H1 (cell line): ENCODE measurements around the gene CRYAB. TPM values are rescaled to one million over a fixed set of nuclear protein-coding genes. Genes with fewer than 3 reads are reported as not detected.

ENCODE experiments used
- CTCF ChIA-PET: fragments of 300-600 bp; sonication (Branson Sonifier 250); formaldehyde crosslinking; loops from one replicate; lab custom pipeline; 2021; ENCODE audit not compliant: partially characterized antibody; lab: Charles Lee
- POLR2A ChIA-PET: fragments of 300-600 bp; sonication (Branson Sonifier 250); formaldehyde crosslinking; loops from one replicate; lab custom pipeline; 2021; ENCODE audit warnings: inconsistent platforms; ENCODE audit not compliant: partially characterized antibody; lab: Charles Lee
- DNase-seq, 2 experiments: peaks; one replicate each; pipeline versions ENCODE4 v3.0.0 to v3.0.0-alpha.2; 2010 to 2022; ENCODE audit warnings: low spot score in 2 of 2, low read depth in 1 of 2, mixed read lengths in 1 of 2
- FAIRE-seq: peaks from 2 replicates; lab custom pipeline; 2011; peaks lifted over from hg19 to GRCh38; lab: Jason Lieb, UNC
- H2AFZ ChIP-seq: 2 replicates; pipeline ENCODE4 v1.8.1; 2012; ENCODE audit warnings: low read length, inconsistent platforms
- H2AK5ac ChIP-seq: 2 replicates; pipeline ENCODE4 v1.6.1; 2013; ENCODE audit warnings: low read depth, low read length
- H2BK120ac ChIP-seq: replicated peaks from 2 replicates; pipeline ENCODE3; 2013; ENCODE audit warnings: low read depth, low read length, inconsistent platforms
- H2BK12ac ChIP-seq: 2 replicates; pipeline ENCODE4 v1.6.1; 2013; ENCODE audit warnings: low read depth, low read length
- H2BK15ac ChIP-seq: 2 replicates; pipeline ENCODE4 v1.6.1; 2013; ENCODE audit warnings: low read length
- H2BK20ac ChIP-seq: 2 replicates; pipeline ENCODE4 v1.6.1; 2013; ENCODE audit warnings: low read length
- H2BK5ac ChIP-seq: 2 replicates; pipeline ENCODE4 v1.6.1; 2013; ENCODE audit warnings: low read depth, low read length
- H3K14ac ChIP-seq: 2 replicates; pipeline ENCODE4 v1.6.1; 2013; ENCODE audit warnings: inconsistent platforms; ENCODE audit not compliant: insufficient read length
- H3K18ac ChIP-seq: 2 replicates; pipeline ENCODE4 v1.6.1; 2013; ENCODE audit warnings: low read length; ENCODE audit errors: extremely low read depth
- H3K23ac ChIP-seq: 2 replicates; pipeline ENCODE4 v1.6.1; 2013; ENCODE audit warnings: inconsistent platforms; ENCODE audit not compliant: insufficient read length
- H3K23me2 ChIP-seq: 2 replicates; pipeline ENCODE4 v1.6.1; 2013; ENCODE audit warnings: low read depth, low read length
- H3K27ac ChIP-seq: 2 replicates; pipeline ENCODE4 v1.6.1; 2011; ENCODE audit warnings: low read depth, low read length, inconsistent platforms
- H3K27me3 ChIP-seq, 4 experiments: replicated peaks in 1 of 4; 1 replicate in 1 of 4; 2 replicates in 3 of 4; pipeline versions ENCODE4 v1.6.1 to v1.8.1; 2011 to 2013; ENCODE audit warnings: low read length in 3 of 4, mild to moderate bottlenecking in 3 of 4, inconsistent platforms in 2 of 4, mixed read lengths in 2 of 4, moderate library complexity in 1 of 4; ENCODE audit not compliant: control insufficient read depth in 3 of 4, insufficient read depth in 3 of 4; ENCODE audit errors: extremely low read depth in 1 of 4
- H3K36me3 ChIP-seq, 4 experiments: 2 replicates each; pipeline versions ENCODE4 v1.6.1 to v1.8.1; 2011 to 2013; ENCODE audit warnings: mild to moderate bottlenecking in 4 of 4, low read length in 3 of 4, moderate library complexity in 2 of 4, control low read depth in 1 of 4, inconsistent platforms in 1 of 4; ENCODE audit not compliant: insufficient read depth in 4 of 4, control insufficient read depth in 2 of 4
- H3K4ac ChIP-seq: replicated peaks from 2 replicates; pipeline ENCODE3; 2013; ENCODE audit warnings: low read length, low read depth, mixed read lengths, inconsistent platforms; ENCODE audit not compliant: insufficient read length
- H3K4me1 ChIP-seq, 4 experiments: replicated peaks in 1 of 4; 1 replicate in 1 of 4; 2 replicates in 3 of 4; pipeline versions ENCODE4 v1.6.1 to v1.8.1; 2011 to 2013; ENCODE audit warnings: low read length in 3 of 4, inconsistent platforms in 2 of 4, mixed read lengths in 1 of 4; ENCODE audit not compliant: insufficient read depth in 4 of 4, control insufficient read depth in 3 of 4
- H3K4me2 ChIP-seq, 2 experiments: 2 replicates each; pipeline versions ENCODE4 v1.6.1 to v1.8.1; 2011 to 2013; ENCODE audit warnings: low read depth in 2 of 2, low read length in 2 of 2, control low read depth in 1 of 2, inconsistent platforms in 1 of 2, mild to moderate bottlenecking in 1 of 2; ENCODE audit not compliant: insufficient read depth in 1 of 2
- H3K4me3 ChIP-seq, 4 experiments: fragments of 200-600, 300-600 bp in 1 of 4; sonication (generic), shearing (Covaris generic), sonication (Bioruptor Twin) in 1 of 4; 2 replicates each; pipeline versions ENCODE4 v1.5.1 to v1.8.1; 2011 to 2016; ENCODE audit warnings: low read length in 4 of 4, low read depth in 3 of 4, control low read depth in 2 of 4, inconsistent platforms in 2 of 4, mild to moderate bottlenecking in 2 of 4, mixed read lengths in 1 of 4, moderate library complexity in 1 of 4; ENCODE audit not compliant: insufficient read depth in 2 of 4; ENCODE audit errors: extremely low read depth in 1 of 4
- H3K56ac ChIP-seq: replicated peaks from 2 replicates; pipeline ENCODE3; 2013; ENCODE audit warnings: low read depth, mild to moderate bottlenecking, mixed read lengths, low read length, inconsistent platforms; ENCODE audit not compliant: insufficient read length
- H3K79me1 ChIP-seq: 2 replicates; pipeline ENCODE4 v1.6.1; 2013; ENCODE audit warnings: low read depth, low read length, control low read depth
- H3K79me2 ChIP-seq, 2 experiments: 2 replicates each; pipeline versions ENCODE4 v1.6.1 to v1.8.1; 2012 to 2013; ENCODE audit warnings: low read length in 2 of 2, mild to moderate bottlenecking in 2 of 2, inconsistent platforms in 1 of 2; ENCODE audit not compliant: insufficient read depth in 2 of 2, control insufficient read depth in 1 of 2
- H3K9ac ChIP-seq, 4 experiments: replicated peaks in 1 of 4; 1 replicate in 1 of 4; 2 replicates in 3 of 4; pipeline versions ENCODE4 v1.6.1 to v1.8.1; 2011 to 2013; ENCODE audit warnings: low read depth in 3 of 4, low read length in 3 of 4, control low read depth in 2 of 4, mild to moderate bottlenecking in 2 of 4, moderate library complexity in 2 of 4, inconsistent platforms in 1 of 4; ENCODE audit errors: extremely low read depth in 1 of 4
- H3K9me3 ChIP-seq, 2 experiments: 2 replicates each; pipeline versions ENCODE4 v1.6.1 to v1.8.1; 2012 to 2013; ENCODE audit warnings: mild to moderate bottlenecking in 2 of 2, moderate library complexity in 2 of 2, control low read depth in 1 of 2, inconsistent platforms in 1 of 2, low read depth in 1 of 2, low read length in 1 of 2, mixed read lengths in 1 of 2; ENCODE audit not compliant: insufficient read depth in 2 of 2
- H4K20me1 ChIP-seq, 2 experiments: replicated peaks in 1 of 2; 2 replicates each; pipeline versions ENCODE3 to v1.8.1; 2011 to 2013; ENCODE audit warnings: inconsistent platforms in 2 of 2, low read length in 2 of 2, mild to moderate bottlenecking in 1 of 2; ENCODE audit not compliant: insufficient read depth in 2 of 2, control insufficient read depth in 1 of 2
- H4K5ac ChIP-seq: 2 replicates; pipeline ENCODE4 v1.6.1; 2013; ENCODE audit warnings: low read length, low read depth, mixed read lengths, inconsistent platforms; ENCODE audit not compliant: insufficient read length
- H4K8ac ChIP-seq: 2 replicates; pipeline ENCODE4 v1.8.0; 2013; ENCODE audit warnings: mild to moderate bottlenecking, moderate library complexity, low read length, inconsistent platforms; ENCODE audit not compliant: insufficient read depth; ENCODE audit errors: extremely low read depth
- H4K91ac ChIP-seq: replicated peaks from 2 replicates; pipeline ENCODE3; 2013; ENCODE audit warnings: low read length, mixed read lengths, inconsistent platforms; ENCODE audit not compliant: insufficient read length
- KDM5A ChIP-seq: fragments of 200-600 bp; IDR thresholded peaks from 2 replicates; pipeline ENCODE4 v1.7.1; 2012; ENCODE audit warnings: mild to moderate bottlenecking, low read length, inconsistent platforms, mixed read lengths
- RAD21 ChIP-seq, 2 experiments: IDR thresholded peaks in 1 of 2; conservative IDR thresholded peaks in 1 of 2; 2 replicates each; pipeline ENCODE4 v1.6.1; 2011; ENCODE audit warnings: low read depth in 2 of 2, low read length in 2 of 2, improper control_type of control experiment in 1 of 2, inconsistent platforms in 1 of 2, mild to moderate bottlenecking in 1 of 2, moderate library complexity in 1 of 2
- WGBS, 2 experiments: shearing (Covaris generic) in 1 of 2; methylation state at CpG; one replicate each; pipeline versions ENCODE4 v1.1.6 to v1.1.7; 2013 to 2015; ENCODE audit warnings: low lambda C conversion rate in 2 of 2, mixed read lengths in 2 of 2, inconsistent platforms in 1 of 2, low coverage in 1 of 2, missing lambda C conversion rate in 1 of 2; ENCODE audit not compliant: insufficient replicate concordance in 2 of 2, insufficient coverage in 1 of 2, insufficient read length in 1 of 2; ENCODE audit errors: extremely low coverage in 1 of 2, missing lambda C conversion rate in 1 of 2; 5-methylcytosine and 5-hydroxymethylcytosine counted together
- polyA plus RNA-seq, 7 experiments: library from polyadenylated mRNA; depleted of rRNA in 3 of 7; stranded (reverse) in 5 of 7; unstranded in 2 of 7; fragments of >200 nt in 5 of 7; fragments of 200-250 nt in 2 of 7; gene quantifications; 1 replicate in 5 of 7; 2 replicates in 1 of 7; 4 replicates in 1 of 7; pipeline versions ENCODE4 v1.2.1 to v1.2.3, GENCODE V29; 2011 to 2013; ENCODE audit warnings: missing spikeins in 2 of 7, mixed read lengths in 2 of 7
- total RNA-seq: library from RNA; stranded (reverse); fragmentation: NEBNext Ultra II Directional; extraction: Animal tissue kit (Norgen Biotek cat#: 25700); gene quantifications from 2 replicates; pipeline ENCODE4 v1.2.1, GENCODE V29; 2021

The CRYAB gene
- total and polyA plus RNA-seq, 2 of the 8 experiments (the other 6 are each of a cell fraction or from before 2014, with no cell fraction given) = 1.9 to 2.0 TPM

- POLR2A ChIA-PET = interaction anchor here (0.5 to 2.2 kb wide), 8 partner anchors 8 to 1718 kb away, joined by 3 to 7 read pairs (median 4); partner anchors contain the start of genes CFAP68, FDXACB1, SDHD and TIMM8B
- 70% methylated on average over 5 of the region's 5 CpGs; no CpG with 5 or more reads in 1 of the 2 experiments for WGBS, 2 experiments
- peak overlapping the region; percentile 69 to 88 (median 84) for H3K4me3 ChIP-seq
These were observed 39.8 kb downstream of the CRYAB start for GRCh38 chr11:111871693-111872161.

More at GRCh38 chr11:111871693-111872161, 39.8 kb downstream of the CRYAB start:
- Histone ChIP-seq H3K23me2 (peaks cover 2% of the 10 kb centered on the region), H4K20me1 (no peaks in the 10 kb centered on the region), H3K9ac (peak overlapping the region; percentile 32 to 84 (median 58); a peak in 5 of 7 replicates)
- TF ChIP-seq KDM5A (0 out of 2 replicates have a peak, but pooled peaks have one; percentile 7), RAD21 (IDR thresholded peaks at IDR 0.05 in 1 of 2, conservative IDR thresholded peaks at IDR 0.05 in 1 of 2; ENCODE audit: low read depth in 2 of 2, low read length in 2 of 2) (no peak)
- TF ChIP-seq, all 59 proteins: peak for 1
- H4K8ac ChIP-seq = no peak overlapping the region
- no peak overlapping the region for H2BK120ac ChIP-seq
- no peaks in the 10 kb centered on the region; a peak in 1 of 7 replicates for H3K27me3 ChIP-seq
- H3K9me3 ChIP-seq = no peaks in the 10 kb centered on the region
- H3K14ac ChIP-seq = no peak overlapping the region
- H2BK12ac ChIP-seq = no peak overlapping the region
- H3K4ac ChIP-seq = no peak overlapping the region
- H3K4me2 ChIP-seq = peak overlapping the region; percentile 46 to 88
- FAIRE-seq = no peak
- H3K18ac ChIP-seq = no peak overlapping the region
- no peaks in the 10 kb centered on the region for H3K36me3 ChIP-seq
- H3K79me1 ChIP-seq = no peaks in the 10 kb centered on the region
- H4K91ac ChIP-seq = no peak overlapping the region
- DNase-seq = no peak
- H3K79me2 ChIP-seq = no peaks in the 10 kb centered on the region
- H2BK15ac ChIP-seq = no peak overlapping the region
- H3K27ac ChIP-seq = no peak overlapping the region
- no peak overlapping the region for H2AK5ac ChIP-seq
- no peak overlapping the region for H2BK20ac ChIP-seq
- CTCF ChIA-PET = interaction anchor here (0.5 to 3.0 kb wide), 18 partner anchors 9 to 446 kb away, joined by 3 to 32 read pairs (median 5); no protein-coding TSS in a partner anchor
- peak overlapping the region; percentile 43 for H2AFZ ChIP-seq
- no peak overlapping the region for H4K5ac ChIP-seq
- peak overlapping the region; percentile 3 for H3K56ac ChIP-seq
- H3K23ac ChIP-seq = no peak overlapping the region
- 0 out of 2 replicates have a peak overlapping the region, but pooled peaks have one; percentile 45 for H2BK5ac ChIP-seq
- no peaks in the 10 kb centered on the region; a peak in 1 of 7 replicates for H3K4me1 ChIP-seq
